Suppressor macrophage treated with lipopolysaccharide for 1 hour (primary cell): Measurements from ENCODE around the gene DHRS7.
"Not testable (repeated sequence)": the region's sequence is repeated elsewhere in the genome, so short reads cannot be mapped to it uniquely, and the experiment has no call there.

ENCODE experiments used
- DNase-seq, 3 donors: peaks; one replicate each; pipeline ENCODE4 v3.0.0-alpha.2; 2020 to 2022

Gene DHRS7

DNA sequence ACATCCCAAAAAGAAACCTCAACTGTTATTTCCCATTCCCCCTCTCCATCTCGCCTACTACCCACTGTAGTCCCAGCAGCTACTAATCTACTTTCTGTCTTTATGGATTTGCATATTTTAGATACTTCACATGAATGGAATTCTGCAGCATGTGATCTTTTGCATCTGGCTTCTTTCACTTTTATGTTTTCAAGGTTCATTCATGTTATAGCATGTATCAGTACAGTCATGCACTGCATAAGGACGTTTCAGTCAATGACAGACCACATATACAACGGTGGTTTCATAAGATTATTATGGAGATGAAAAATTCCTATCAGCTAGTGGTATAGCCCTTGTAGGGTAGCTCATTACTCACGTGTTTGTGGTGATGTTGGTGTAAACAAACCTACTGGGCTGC lies 49.0 kb downstream of the DHRS7 start:
- DNase-seq: peak in 1 of 3 donors; percentile 38

DNA sequence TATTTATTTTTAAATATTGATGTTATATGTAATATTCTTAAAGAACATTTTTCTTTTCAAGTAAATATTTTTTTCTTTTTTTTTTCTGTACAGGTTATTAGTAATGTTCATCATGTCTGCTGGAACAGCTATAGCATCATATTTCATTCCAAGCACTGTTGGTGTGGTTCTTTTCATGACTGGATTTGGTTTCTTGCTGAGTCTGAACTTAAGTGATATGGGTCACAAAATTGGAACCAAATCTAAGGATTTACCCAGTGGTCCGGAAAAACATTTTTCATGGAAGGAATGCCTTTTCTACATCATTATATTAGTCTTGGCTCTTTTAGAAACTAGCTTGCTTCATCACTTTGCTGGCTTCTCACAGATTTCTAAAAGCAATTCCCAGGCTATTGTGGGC lies 50.3 kb downstream of the DHRS7 start:
- DNase-seq: no peak

DNA sequence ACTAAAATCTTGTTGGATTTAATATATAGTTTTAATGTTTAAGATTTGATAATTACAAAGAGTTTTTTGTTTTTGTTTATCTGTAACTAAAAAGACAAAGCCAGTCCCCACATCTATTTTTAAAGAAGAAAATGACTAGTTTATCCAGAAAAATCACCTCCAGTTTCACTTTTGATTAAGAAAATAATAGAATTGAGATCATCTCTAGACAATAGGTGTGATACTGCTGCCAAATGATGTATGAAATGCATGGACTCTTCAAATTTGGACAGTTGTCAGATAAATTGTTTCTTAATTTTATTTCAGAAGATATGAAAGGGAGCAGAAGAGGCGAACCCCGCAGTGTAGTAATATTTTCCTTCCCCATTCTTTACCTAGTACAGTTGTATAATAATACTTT lies 53.5 kb downstream of the DHRS7 start:
- DNase-seq: peak in 1 of 3 donors; percentile 36

DNA sequence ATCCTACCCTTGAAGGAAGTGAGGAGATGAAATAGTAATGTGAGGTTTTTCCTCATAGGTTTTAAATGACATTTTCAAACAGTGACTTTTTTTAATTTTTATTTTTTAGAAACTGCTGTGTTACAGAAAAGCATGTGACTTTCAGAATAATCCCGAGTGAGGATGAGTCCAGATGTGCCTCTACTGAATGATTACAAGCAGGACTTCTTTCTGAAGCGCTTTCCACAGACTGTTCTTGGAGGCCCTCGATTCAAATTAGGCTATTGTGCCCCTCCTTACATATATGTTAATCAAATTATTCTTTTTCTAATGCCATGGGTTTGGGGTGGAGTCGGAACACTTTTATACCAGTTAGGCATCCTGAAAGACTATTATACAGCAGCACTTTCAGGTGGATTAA lies 57.7 kb downstream of the DHRS7 start:
- DNase-seq: no peak

DNA sequence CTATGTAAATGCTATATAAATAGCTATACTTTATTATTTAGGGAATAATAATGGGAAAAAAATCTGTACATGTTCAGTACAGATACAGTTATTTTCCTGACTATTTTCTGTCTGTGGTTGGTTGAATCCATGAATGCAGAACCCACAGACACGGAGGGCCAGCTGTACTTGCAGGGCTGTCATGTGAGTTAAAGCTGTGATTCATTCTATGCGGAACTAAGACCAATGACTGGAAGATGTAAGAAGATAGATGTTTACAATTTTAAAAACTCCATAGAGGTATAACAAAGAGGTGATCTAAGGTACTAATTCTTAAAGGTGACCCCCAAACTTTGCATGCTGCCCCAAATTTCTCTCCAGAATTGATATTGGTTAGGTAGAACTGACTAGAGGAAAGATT lies 58.9 kb downstream of the DHRS7 start:
- DNase-seq: peak; percentile 74 to 82 (median 79)

DNA sequence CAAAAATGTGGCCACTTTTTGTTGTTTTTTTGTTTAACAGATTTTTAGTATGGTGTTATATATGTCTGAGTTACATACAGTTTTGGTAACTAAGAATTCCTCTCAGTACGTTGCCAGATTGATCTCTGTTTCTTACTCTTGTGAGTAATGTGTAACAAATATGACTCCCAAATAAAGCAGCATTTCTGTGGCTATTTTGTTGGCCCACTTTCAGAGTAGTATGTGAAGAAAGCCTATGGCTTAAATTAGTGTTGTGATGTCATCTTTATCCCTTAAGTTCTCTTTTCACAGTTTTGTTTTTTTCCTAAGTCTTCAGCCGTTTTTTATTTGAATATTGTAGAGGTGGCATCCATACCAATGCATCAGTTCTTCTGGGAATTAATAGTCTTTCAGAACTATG lies 62.8 kb downstream of the DHRS7 start:
- DNase-seq: peak; percentile 52 to 78 (median 66)

DNA sequence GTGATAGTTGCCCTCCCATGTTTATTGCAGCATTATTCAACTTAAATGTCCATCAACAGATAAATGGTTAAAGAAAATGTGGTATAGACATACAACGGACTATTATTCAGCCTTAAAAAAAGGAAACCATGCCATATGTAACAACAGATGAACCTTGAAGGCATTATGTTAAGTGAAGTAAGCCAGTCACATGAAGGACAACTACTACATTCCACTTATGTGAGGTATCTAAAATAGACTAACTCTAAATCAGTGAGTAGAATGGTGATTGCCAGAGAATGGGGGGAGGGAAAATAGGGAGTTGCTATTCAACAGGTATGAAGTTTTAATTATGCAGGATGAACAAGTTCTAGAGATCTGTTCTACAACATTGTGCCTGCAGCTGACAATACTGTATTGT lies 63.4 kb downstream of the DHRS7 start:
- DNase-seq: no peak

DNA sequence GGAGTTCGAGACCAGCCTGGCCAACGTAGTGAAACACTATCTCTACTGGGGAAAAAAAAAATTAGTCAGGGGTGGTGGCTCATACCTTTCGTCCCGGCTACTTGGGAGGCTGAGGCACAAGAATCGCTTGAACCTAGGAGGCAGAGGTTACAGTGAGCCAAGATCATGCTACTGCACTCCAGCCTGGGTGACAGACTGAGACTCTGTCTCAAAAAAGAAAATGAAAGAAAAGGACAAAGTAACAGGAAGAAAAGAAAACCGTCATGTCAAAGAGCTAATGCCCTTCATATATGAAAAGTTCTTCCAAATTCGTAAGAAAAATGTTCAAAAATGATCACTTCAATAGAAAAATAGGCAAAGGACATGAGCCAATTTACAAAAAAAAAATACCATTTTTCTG lies 65.3 kb downstream of the DHRS7 start:
- not testable (repeated sequence) for DNase-seq

DNA sequence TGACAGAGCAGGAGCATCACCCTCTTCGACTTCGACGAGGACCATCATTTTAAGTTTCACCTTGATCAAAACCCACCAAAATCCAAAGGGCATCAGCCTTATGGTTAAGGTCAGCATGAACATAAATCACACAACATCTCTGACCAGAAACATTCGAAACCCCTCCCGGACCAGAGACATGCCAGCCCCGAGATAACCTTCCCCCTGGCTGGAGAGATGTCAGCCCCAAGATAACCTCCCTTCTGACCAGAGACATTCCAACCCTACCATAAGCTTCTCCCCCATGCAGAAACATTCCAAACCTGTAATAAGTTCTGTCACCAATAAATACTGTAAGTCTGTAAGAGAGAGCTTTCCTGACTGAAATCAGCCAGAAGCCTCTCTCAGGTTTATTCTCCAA lies 67.2 kb downstream of the DHRS7 start:
- no peak for DNase-seq

DNA sequence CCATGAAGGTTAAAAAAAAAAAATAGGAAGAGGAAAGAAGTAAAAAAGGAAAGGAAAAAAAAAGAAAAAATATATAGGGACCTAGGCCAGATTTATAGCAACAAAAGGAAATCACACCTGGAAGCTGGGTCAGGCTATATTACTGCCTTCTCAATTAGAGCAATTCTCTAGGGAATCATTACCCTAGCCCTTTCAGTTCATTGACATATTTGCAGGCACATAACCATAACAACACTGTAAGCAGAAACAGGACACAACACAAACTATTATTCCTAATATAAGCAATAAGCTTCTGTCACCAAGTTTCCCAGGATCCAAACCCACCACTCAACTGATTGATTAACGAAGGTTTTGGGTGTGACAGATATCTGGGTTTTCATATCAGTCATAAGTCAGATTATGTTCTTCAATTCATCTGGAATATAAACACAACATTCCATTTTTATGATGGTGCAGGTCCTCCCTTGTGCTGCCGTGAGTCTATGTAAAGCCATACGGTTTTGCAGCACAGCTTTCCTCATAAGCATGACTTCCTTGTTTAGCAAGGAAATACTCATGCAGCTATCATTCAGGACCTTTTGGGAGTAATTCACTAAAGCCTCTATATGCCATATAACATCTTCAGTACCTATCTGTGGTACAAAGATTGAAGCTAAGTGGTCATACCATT lies 69.3 kb downstream of the DHRS7 start:
- DNase-seq: no peak

DNA sequence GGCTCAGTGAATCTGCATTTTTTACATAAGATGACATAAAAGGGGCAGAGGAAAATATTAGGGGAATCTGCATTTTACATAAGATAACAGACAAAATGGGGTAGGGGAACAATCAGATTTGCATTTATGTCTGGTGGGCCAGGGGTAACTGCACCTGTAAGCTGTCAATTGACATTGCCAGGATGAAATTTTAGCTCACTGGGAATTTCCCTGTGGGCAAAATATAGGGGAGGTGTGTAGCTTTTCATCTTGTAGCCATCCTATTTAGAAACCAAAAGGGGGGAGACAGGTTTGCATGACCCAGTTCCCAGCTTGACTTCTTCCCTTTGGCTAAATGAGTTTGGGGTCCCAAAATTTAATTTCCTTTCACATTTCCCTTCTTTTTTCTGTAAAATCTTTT lies 70.0 kb downstream of the DHRS7 start:
- no peak for DNase-seq

DNA sequence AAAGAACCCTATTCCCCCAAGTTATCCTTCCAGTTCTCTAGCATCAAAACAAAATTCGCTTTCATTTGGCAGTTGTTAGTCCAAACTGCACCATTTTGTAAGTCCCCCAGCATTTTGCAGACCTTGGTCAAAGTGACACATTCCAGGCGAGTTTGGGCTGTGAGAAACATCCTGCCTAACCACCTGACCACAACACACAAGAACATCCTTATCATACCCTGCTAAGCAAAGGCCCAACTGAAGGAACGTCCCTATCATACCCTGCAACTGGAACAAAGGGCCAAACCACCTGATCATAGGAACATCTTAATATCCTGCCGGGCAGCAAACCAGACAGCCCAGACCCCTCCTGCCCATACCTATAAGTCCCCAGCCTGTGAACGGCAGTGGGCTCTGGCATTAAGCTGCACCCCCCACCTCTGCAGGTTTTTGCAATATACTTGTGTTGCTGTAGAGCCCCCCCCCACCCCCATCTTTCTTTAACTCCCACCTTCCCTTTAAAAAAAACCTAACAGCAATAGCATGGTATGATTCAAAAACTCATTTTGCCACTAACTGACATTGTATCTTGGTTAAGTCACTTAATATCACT lies 70.8 kb downstream of the DHRS7 start:
- DNase-seq: no peak
